ENCODE results near the gene FARP1.

- TF ChIP-seq CTCF (IDR thresholded peaks at IDR 0.05; ENCODE audit: insufficient read depth, low read depth, low read length) (no peak), EZH2 (IDR thresholded peaks at IDR 0.05; ENCODE audit: insufficient read depth, low read length) (no peak)
These were observed 39.3 kb downstream of the FARP1 start for GRCh38 chr13:98182153-98182552.

Measured in astrocyte (in vitro differentiated cells and primary cell).